T47D (cell line): ENCODE results near the gene UNC13C.

Experiments used
- DNase-seq, 2 experiments: peaks; one replicate each; pipeline versions ENCODE4 v3.0.0 to v3.0.0-alpha.2; 2011 to 2012; ENCODE audit warnings: low read depth in 1 of 2, low spot score in 1 of 2
- JUND ChIP-seq: IDR thresholded peaks from 2 replicates; pipeline ENCODE4 v1.6.1; 2012; ENCODE audit warnings: low read depth
- in situ Hi-C: cut with HindIII; loops from 2 replicates; pipeline ENCODE4 v1.10.0; 2016; ENCODE audit warnings: low sequenced_read_pairs, low pct_unique_long_range_greater_than_20kb

UNC13C gene

GRCh38 chr15:54033356-54033860 lies 55.2 kb downstream of the UNC13C start:
- TF ChIP-seq JUND = no peak
- no peak for DNase-seq
- in situ Hi-C loops = no loop called here

GRCh38 chr15:54033869-54034458 lies 55.7 kb downstream of the UNC13C start:
- DNase-seq = no peak
- in situ Hi-C loops = no loop called here
- TF ChIP-seq JUND = no peak

GRCh38 chr15:54035616-54036015 lies 57.4 kb downstream of the UNC13C start:
- TF ChIP-seq JUND = no peak
- in situ Hi-C loops = no loop called here
- no peak for DNase-seq

- DNase-seq = no peak
- no peak for TF ChIP-seq JUND
- in situ Hi-C loops = no loop called here
These were observed 67.2 kb downstream of the UNC13C start for GRCh38 chr15:54045397-54045796.

GRCh38 chr15:54046093-54046492 lies 67.9 kb downstream of the UNC13C start:
- in situ Hi-C loops = no loop called here
- no peak for TF ChIP-seq JUND

GRCh38 chr15:54064365-54064764 lies 86.1 kb downstream of the UNC13C start:
- no peak for DNase-seq
- in situ Hi-C loops = no loop called here
- TF ChIP-seq JUND = no peak

More at GRCh38 chr15:54046093-54046492, 67.9 kb downstream of the UNC13C start:
- DNase-seq = no peak

- no peak for TF ChIP-seq JUND
- DNase-seq = no peak
- in situ Hi-C loops = no loop called here
These were observed 88.2 kb downstream of the UNC13C start for GRCh38 chr15:54066403-54066802.

GRCh38 chr15:54082836-54083492 lies 104.7 kb downstream of the UNC13C start:
- no peak for TF ChIP-seq JUND
- no peak for DNase-seq
- in situ Hi-C loops = no loop called here

GRCh38 chr15:54083501-54083900 lies 105.3 kb downstream of the UNC13C start:
- TF ChIP-seq JUND = no peak
- DNase-seq = no peak
- in situ Hi-C loops = no loop called here

GRCh38 chr15:54083991-54084390 lies 105.8 kb downstream of the UNC13C start:
- in situ Hi-C loops = no loop called here
- no peak for DNase-seq
- TF ChIP-seq JUND = no peak

GRCh38 chr15:54088837-54089236 lies 110.6 kb downstream of the UNC13C start:
- in situ Hi-C loops = no loop called here
- DNase-seq = no peak
- no peak for TF ChIP-seq JUND

- in situ Hi-C loops = no loop called here
- DNase-seq = no peak
- no peak for TF ChIP-seq JUND
These were observed 111.5 kb downstream of the UNC13C start for GRCh38 chr15:54089776-54090175.

GRCh38 chr15:54091651-54092050 lies 113.4 kb downstream of the UNC13C start:
- no peak for TF ChIP-seq JUND
- in situ Hi-C loops = no loop called here
- DNase-seq = no peak
